ENCODE results near the gene CLASRP.

Gene CLASRP

GRCh38 chr19:45068041-45068440 is 29.2 kb downstream of the CLASRP start:
- Mint-ChIP-seq H3K9me3 (no peaks in the 10 kb centered on the region), H3K36me3 (ENCODE audit: low read depth) (peaks cover 32% of the 10 kb centered on the region), H3K4me1 (no peaks in the 10 kb centered on the region), H3K27ac (no peak overlapping the region), H3K27me3 (ENCODE audit: low read depth) (no peaks in the 10 kb centered on the region), H3K4me3 (no peak overlapping the region)
- no peak for TF ChIP-seq CTCF (IDR thresholded peaks at IDR 0.05; ENCODE audit: unreplicated experiment in 3 of 3)

- Mint-ChIP-seq H3K4me3 (no peak overlapping the region), H3K4me1 (no peaks in the 10 kb centered on the region)
These were observed 30.2 kb downstream of the CLASRP start for GRCh38 chr19:45069056-45069455.

GRCh38 chr19:45070214-45070613 is 31.4 kb downstream of the CLASRP start:
- H3K36me3 Mint-ChIP-seq (ENCODE audit: low read depth): peaks cover 24% of the 10 kb centered on the region
- TF ChIP-seq CTCF (IDR thresholded peaks at IDR 0.05; ENCODE audit: unreplicated experiment in 3 of 3): no peak
- H3K9me3 Mint-ChIP-seq: no peaks in the 10 kb centered on the region
- H3K4me1 Mint-ChIP-seq: peaks cover 5% of the 10 kb centered on the region
- H3K27ac Mint-ChIP-seq: no peak overlapping the region
- no peak overlapping the region for H3K4me3 Mint-ChIP-seq
- H3K27me3 Mint-ChIP-seq (ENCODE audit: low read depth): peaks cover 7% of the 10 kb centered on the region

More at GRCh38 chr19:45069056-45069455, 30.2 kb downstream of the CLASRP start:
- Mint-ChIP-seq H3K27me3 (ENCODE audit: low read depth) (no peaks in the 10 kb centered on the region), H3K36me3 (ENCODE audit: low read depth) (peaks cover 28% of the 10 kb centered on the region), H3K9me3 (no peaks in the 10 kb centered on the region), H3K27ac (no peak overlapping the region)
- TF ChIP-seq CTCF (IDR thresholded peaks at IDR 0.05; ENCODE audit: unreplicated experiment in 3 of 3): no peak

- peaks cover 18% of the 10 kb centered on the region for H3K36me3 Mint-ChIP-seq (ENCODE audit: low read depth)
- H3K27me3 Mint-ChIP-seq (ENCODE audit: low read depth): peaks cover 12% of the 10 kb centered on the region
- H3K9me3 Mint-ChIP-seq: no peaks in the 10 kb centered on the region
- TF ChIP-seq CTCF (IDR thresholded peaks at IDR 0.05; ENCODE audit: unreplicated experiment in 3 of 3): no peak
- peaks cover 5% of the 10 kb centered on the region for H3K4me1 Mint-ChIP-seq
- no peak overlapping the region for H3K27ac Mint-ChIP-seq
- no peak overlapping the region for H3K4me3 Mint-ChIP-seq
These were observed 32.2 kb downstream of the CLASRP start for GRCh38 chr19:45070861-45071544.

GRCh38 chr19:45071545-45071938 is 32.7 kb downstream of the CLASRP start:
- no peak overlapping the region for H3K4me3 Mint-ChIP-seq
- H3K27ac Mint-ChIP-seq: no peak overlapping the region
- peaks cover 6% of the 10 kb centered on the region for H3K4me1 Mint-ChIP-seq
- no peak for TF ChIP-seq CTCF (IDR thresholded peaks at IDR 0.05; ENCODE audit: unreplicated experiment in 3 of 3)
- H3K36me3 Mint-ChIP-seq (ENCODE audit: low read depth): peaks cover 18% of the 10 kb centered on the region
- peaks cover 14% of the 10 kb centered on the region for H3K27me3 Mint-ChIP-seq (ENCODE audit: low read depth)
- no peaks in the 10 kb centered on the region for H3K9me3 Mint-ChIP-seq
